Measurements from ENCODE around the gene F9.

F9 gene

DNA sequence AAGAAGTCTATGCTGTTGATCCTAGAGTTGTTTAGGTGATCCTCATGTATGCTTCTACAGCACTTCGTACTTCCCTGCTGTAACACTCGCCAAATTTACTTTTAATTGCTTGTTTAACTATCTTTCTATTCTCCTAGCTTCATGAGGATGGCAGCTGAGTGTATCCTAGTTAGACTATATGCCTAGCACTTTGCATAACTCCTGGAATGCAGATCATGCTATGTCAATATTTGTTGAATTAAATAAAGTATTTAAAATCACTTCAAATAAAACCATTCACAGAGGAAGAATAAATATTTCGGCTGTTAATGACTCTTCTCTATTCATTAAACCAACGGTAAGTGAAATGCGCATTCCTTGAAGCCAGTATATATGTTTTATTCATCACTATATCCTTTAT, 55.1 kb downstream of the F9 start:
- Histone ChIP-seq H3K4me3 (no peak overlapping the region), H3K27ac (no peak overlapping the region)

DNA sequence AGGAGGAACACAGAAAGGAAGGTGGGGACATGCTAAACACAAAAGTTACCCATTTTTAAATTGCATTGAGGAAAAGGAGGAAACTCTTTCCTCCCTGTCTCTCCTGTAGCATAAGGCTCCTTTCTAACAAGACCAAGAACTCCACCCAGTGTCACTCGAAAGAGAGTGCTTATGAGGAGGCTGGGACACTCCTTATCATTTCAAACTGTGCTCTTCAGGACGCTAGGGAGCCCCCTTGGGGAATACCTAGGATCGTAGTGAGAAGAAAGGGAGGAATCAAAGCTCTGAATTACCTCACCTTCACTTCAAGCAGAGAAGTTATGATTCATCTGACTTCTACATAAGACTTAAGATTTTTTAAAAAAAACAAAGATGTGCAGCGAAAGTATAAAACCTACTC, 65.5 kb downstream of the F9 start:
- Histone ChIP-seq H3K4me3 (no peak overlapping the region), H3K27ac (no peak overlapping the region)

DNA sequence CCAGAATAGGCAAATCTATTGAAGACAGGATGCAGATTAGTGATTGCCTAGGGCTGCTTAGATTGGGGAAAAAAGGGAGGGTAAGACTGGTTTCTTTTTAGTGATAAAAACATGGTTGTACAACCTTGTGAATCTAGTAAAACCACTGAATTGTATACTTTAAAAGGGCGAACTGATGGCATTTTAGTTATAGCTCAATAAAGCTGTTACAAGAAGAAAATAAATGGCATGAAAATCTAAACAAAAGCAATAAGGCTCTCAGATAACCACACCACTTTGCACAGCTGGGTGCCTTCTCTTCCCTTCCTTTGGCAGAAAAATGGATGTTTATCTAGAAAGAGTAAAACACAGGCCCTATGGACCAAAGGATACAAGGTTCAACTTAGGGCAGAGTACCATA, 69.6 kb downstream of the F9 start:
- no peak overlapping the region for H3K27ac ChIP-seq

More for the DNA sequence above, 69.6 kb downstream of the F9 start:
- H3K4me3 ChIP-seq = no peak overlapping the region

Measured in skin epidermis (tissue), 12 donors.